ENCODE data around the gene SAP30BP. TPM values are rescaled to one million over a fixed set of nuclear protein-coding genes. Genes with fewer than 3 reads are reported as not detected.

The SAP30BP gene
- total and polyA plus RNA-seq, 2 of the 8 experiments (the other 6 are each of a cell fraction or from before 2014, with no cell fraction given): 63.3 to 79.9 TPM

DNA sequence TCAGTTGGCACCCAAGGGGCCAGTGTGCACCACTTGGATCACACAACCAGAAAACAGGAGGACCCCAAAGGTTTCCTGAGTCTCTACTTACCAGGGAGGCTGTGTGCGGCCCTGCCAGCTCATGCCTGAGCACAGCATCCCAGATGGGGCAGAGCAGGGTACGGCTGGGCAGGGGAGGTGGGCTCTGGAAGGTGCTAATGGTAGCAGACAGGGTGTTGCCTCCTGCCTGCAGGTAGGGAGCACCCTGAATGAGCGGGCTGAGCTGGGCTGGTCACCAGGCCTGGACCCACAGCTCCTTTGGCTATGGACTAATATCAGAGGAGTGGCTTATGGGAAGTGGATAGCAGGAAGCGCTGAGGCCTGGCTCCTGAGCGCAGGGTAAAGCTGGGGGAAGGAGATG is 14.8 kb upstream of the SAP30BP start (continued):
- TF ChIP-seq, protein P1, sequence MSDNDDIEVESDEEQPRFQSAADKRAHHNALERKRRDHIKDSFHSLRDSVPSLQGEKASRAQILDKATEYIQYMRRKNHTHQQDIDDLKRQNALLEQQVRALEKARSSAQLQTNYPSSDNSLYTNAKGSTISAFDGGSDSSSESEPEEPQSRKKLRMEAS (IDR thresholded peaks at IDR 0.05): no peak
- TF ChIP-seq SP2 (IDR thresholded peaks at IDR 0.05; ENCODE audit: low read length): no peak
- no peak for TF ChIP-seq RNF2 (IDR thresholded peaks at IDR 0.05; ENCODE audit: borderline replicate concordance, low read depth, low read length, missing control alignments, poor library complexity, severe bottlenecking)
- TF ChIP-seq, protein P2, sequence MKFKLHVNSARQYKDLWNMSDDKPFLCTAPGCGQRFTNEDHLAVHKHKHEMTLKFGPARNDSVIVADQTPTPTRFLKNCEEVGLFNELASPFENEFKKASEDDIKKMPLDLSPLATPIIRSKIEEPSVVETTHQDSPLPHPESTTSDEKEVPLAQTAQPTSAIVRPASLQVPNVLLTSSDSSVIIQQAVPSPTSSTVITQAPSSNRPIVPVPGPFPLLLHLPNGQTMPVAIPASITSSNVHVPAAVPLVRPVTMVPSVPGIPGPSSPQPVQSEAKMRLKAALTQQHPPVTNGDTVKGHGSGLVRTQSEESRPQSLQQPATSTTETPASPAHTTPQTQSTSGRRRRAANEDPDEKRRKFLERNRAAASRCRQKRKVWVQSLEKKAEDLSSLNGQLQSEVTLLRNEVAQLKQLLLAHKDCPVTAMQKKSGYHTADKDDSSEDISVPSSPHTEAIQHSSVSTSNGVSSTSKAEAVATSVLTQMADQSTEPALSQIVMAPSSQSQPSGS (IDR thresholded peaks at IDR 0.05; ENCODE audit: low read length): no peak

All from H1 (cell line).